ENCODE measurements around the gene UTP14C.
"Not testable (repeated sequence)": the region's sequence is repeated elsewhere in the genome, so short reads cannot be mapped to it uniquely, and the experiment has no call there.

DNA sequence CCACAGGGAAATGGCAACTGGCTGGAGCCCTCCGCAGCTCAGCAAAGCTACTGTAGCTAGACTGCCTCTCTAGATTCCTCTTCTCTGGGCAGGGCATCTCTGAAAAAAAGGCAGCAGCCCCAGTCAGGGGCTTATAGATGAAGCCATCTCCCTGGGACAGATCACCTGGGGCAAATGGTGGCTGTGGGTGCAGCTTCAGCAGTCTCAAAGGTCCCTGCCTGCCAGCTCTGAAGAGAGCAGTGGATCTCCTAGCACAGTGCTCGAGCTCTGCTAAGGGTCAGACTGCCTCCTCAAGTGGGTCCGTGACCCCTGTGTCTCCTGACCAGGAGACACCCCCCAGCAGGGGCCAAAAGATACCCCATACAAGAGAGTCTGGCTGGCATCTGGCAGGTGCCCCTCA is 41.2 kb upstream of the UTP14C start:
- TF ChIP-seq EZH2 (IDR thresholded peaks at IDR 0.05; ENCODE audit: insufficient read depth, poor library complexity, severe bottlenecking); EZH2phosphoT487 (IDR thresholded peaks at IDR 0.05; ENCODE audit: insufficient read depth, low read depth): not testable (repeated sequence)
